ENCODE results near the gene MRNIP. TPM values are rescaled to one million over a fixed set of nuclear protein-coding genes. Genes with fewer than 3 reads are reported as not detected.

Gene MRNIP
- total and polyA plus RNA-seq, 3 experiments from 2014 or later: 17.7 to 27.2 (median 23.9) TPM

DNA sequence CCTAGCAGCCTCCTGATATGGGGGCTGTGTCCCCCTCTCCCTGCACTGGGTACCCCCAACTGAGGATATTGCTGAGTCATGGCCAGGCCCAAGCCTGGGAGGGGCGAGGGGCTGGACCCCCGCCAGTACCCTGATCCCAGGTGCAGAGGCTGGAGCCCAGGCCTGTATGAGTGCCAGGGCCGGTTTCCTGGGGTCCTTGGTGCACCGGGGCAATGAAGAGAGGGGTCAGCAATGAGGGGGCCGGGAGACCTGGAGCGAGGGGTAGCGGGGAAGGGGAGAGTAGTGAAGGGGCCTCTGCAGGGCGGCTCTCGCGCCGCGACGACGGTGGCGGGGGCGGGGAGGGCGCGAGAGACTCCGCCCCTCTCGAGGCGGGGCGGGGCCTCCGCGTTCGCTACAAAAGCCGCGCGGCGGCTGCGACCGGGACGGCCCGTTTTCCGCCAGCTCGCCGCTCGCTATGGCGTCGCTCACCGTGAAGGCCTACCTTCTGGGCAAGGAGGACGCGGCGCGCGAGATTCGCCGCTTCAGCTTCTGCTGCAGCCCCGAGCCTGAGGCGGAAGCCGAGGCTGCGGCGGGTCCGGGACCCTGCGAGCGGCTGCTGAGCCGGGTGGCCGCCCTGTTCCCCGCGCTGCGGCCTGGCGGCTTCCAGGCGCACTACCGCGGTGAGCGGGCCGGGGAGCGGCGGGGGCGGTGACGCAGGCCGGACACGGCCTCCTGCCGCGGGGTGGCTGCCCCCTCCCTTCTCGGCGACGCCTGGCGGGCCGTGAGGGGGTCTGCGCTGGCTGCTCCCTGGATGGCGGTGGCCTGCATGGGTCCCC, 37.9 kb downstream of the MRNIP start, which contains the start of gene SQSTM1:
TSS of gene SQSTM1 (plus strand) at position 423 of the 815 bp plus-strand sequence. CDS start at position 455, 32 bp downstream.
- Histone ChIP-seq H3K27ac (ENCODE audit: low read depth, low read length) (peak within 1 kb of the TSS; percentile 96), H3K4me1 (ENCODE audit: insufficient read depth, low read length) (peaks cover 36% of the 10 kb centered on the region), H3K36me3 (ENCODE audit: insufficient read depth, low read length) (peaks cover 19% of the 10 kb centered on the region), H3K4me3 (ENCODE audit: low read length) (peak within 1 kb of the TSS; percentile 83), H3K27me3 (ENCODE audit: insufficient read depth, low read length, poor library complexity, severe bottlenecking) (no peaks in the 10 kb centered on the region), H3K9me3 (ENCODE audit: low read length) (no peaks in the 10 kb centered on the region)
- ChIA-PET POLR2A (interaction anchor here (0.6 to 3.2 kb wide), 9 partner anchors 9 to 199 kb away, joined by 3 to 13 read pairs (median 3); partner anchors contain the start of genes HNRNPH1, LTC4S and MRNIP), CTCF (interaction anchor here (1.1 to 2.8 kb wide), 3 partner anchors 19 to 88 kb away, joined by 3 to 21 read pairs (median 6); partner anchors contain the start of gene TBC1D9B)
- DNase-seq: peak; percentile 72 to 86 (median 79)
- peaks cover 4 to 44% (median 5%) of the 10 kb centered on the region in 3 donors for H3K36me3 Mint-ChIP-seq
- H3K9me3 Mint-ChIP-seq: peaks cover 0 to 4% (median 0%) of the 10 kb centered on the region in 5 donors
- H3K4me3 Mint-ChIP-seq: peak within 1 kb of the TSS; percentile 94 to 99 (median 98)
- peak within 1 kb of the TSS; percentile 93 to 100 (median 98) for H3K27ac Mint-ChIP-seq
- peaks cover 42 to 70% (median 44%) of the 10 kb centered on the region in 3 donors for H3K4me1 Mint-ChIP-seq
- peaks cover 0 to 8% of the 10 kb centered on the region in 2 donors for H3K27me3 Mint-ChIP-seq

DNA sequence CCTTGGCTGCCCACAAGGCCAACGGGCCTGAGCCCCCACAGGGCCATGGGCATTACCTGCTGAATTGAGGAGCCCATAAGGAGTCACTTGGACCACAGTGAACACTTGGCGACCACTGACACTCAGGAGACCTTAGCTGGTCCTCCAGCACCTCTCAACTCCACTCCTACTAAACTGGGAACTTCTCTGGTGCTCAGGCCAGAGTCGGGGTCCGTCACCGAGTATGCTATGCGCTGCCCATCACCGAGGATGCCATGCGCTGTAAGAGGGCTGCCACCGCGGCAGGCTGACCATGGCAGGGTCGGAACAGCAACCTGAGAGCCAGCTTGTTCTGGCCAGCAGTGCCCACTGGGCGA, 38.5 kb downstream of the MRNIP start:
- no peaks in the 10 kb centered on the region for H3K27me3 ChIP-seq (ENCODE audit: insufficient read depth, low read length, poor library complexity, severe bottlenecking)
- peaks cover 0 to 8% of the 10 kb centered on the region in 2 donors for H3K27me3 Mint-ChIP-seq
- H3K4me1 Mint-ChIP-seq: peaks cover 43 to 66% (median 44%) of the 10 kb centered on the region in 3 donors
- CTCF ChIA-PET: interaction anchor here (1.1 to 2.8 kb wide), 5 partner anchors 18 to 197 kb away, joined by 3 to 21 read pairs (median 4); partner anchors contain the start of genes HNRNPH1 and TBC1D9B
- no peaks in the 10 kb centered on the region for H3K9me3 ChIP-seq (ENCODE audit: low read length)
- peaks cover 13% of the 10 kb centered on the region for H3K36me3 ChIP-seq (ENCODE audit: insufficient read depth, low read length)
- peak overlapping the region; percentile 83 for H3K4me3 ChIP-seq (ENCODE audit: low read length)
- POLR2A ChIA-PET: interaction anchor here (0.6 to 3.2 kb wide), 11 partner anchors 9 to 198 kb away, joined by 3 to 13 read pairs (median 4); partner anchors contain the start of genes HNRNPH1, LTC4S and MRNIP
- no peak for DNase-seq
- peaks cover 4 to 38% (median 5%) of the 10 kb centered on the region in 3 donors for H3K36me3 Mint-ChIP-seq
- H3K27ac Mint-ChIP-seq: peak overlapping the region; percentile 89 to 98 (median 96)
- H3K9me3 Mint-ChIP-seq: peaks cover 0 to 4% (median 0%) of the 10 kb centered on the region in 5 donors
- peaks cover 36% of the 10 kb centered on the region for H3K4me1 ChIP-seq (ENCODE audit: insufficient read depth, low read length)
- H3K4me3 Mint-ChIP-seq: peak overlapping the region; percentile 77 to 94 (median 86)
- H3K27ac ChIP-seq (ENCODE audit: low read depth, low read length): peak overlapping the region; percentile 96

DNA sequence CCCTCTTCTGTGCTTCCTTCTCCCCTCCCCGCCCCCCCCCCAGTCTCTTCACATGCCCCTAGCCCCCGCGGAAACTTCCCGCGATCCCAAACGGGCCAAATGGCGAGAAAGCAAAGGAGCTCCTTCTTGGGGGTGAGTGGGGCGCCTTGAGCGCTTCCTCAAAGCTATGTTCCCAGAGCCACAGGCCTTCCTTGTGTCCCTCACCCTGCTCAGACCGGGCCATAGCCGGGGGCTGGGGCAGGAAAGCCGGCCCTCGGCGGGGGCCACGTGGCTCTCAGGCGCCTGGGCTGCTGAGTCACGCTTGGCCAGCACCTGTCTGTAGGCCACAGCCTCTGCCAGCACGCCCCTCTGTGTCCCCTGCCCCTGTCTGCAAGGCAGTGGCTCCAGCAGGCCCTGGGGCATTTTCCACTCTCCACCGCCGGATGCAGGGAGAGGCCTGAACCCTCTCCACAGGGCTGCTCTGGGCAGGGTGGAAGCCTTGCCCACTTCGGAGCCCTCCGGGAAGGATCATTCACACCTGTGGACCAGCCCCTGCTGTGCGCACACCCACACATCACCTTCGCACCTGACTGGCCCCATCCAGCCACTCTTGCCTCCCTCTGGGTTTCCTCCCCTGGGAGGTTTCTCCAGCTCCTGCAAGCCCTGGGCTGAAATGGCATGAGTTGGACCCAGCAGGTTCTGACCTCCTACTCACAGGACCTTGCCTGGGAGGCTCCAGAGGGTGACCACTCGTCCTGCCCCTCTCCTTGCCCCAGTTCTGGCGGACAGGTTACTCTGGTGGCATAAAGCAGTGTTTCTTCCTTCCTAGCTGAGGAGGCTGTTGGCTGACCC, 39.1 kb downstream of the MRNIP start:
- Mint-ChIP-seq H3K4me1 (peaks cover 40 to 60% (median 40%) of the 10 kb centered on the region in 3 donors), H3K27ac (peak overlapping the region; percentile 89 to 98 (median 96)), H3K4me3 (peak overlapping the region; percentile 77 to 94 (median 86)), H3K9me3 (peaks cover 0 to 4% (median 0%) of the 10 kb centered on the region in 5 donors), H3K27me3 (peaks cover 0 to 8% of the 10 kb centered on the region in 2 donors), H3K36me3 (peaks cover under 1 to 33% (median 2%) of the 10 kb centered on the region in 3 donors)
- H3K4me3 ChIP-seq (ENCODE audit: low read length): peak overlapping the region; percentile 43
- peak overlapping the region; percentile 96 for H3K27ac ChIP-seq (ENCODE audit: low read depth, low read length)
- H3K4me1 ChIP-seq (ENCODE audit: insufficient read depth, low read length): peaks cover 36% of the 10 kb centered on the region
- ChIA-PET POLR2A (interaction anchor here (0.6 to 3.2 kb wide), 11 partner anchors 8 to 198 kb away, joined by 3 to 13 read pairs (median 4); partner anchors contain the start of genes HNRNPH1, LTC4S and MRNIP), CTCF (interaction anchor here (1.3 to 2.8 kb wide), 5 partner anchors 16 to 196 kb away, joined by 3 to 21 read pairs (median 4); partner anchors contain the start of genes HNRNPH1 and TBC1D9B)
- peaks cover 7% of the 10 kb centered on the region for H3K36me3 ChIP-seq (ENCODE audit: insufficient read depth, low read length)
- no peaks in the 10 kb centered on the region for H3K27me3 ChIP-seq (ENCODE audit: insufficient read depth, low read length, poor library complexity, severe bottlenecking)
- peak in 4 of 5 donors; percentile 36 to 68 (median 47) for DNase-seq
- no peaks in the 10 kb centered on the region for H3K9me3 ChIP-seq (ENCODE audit: low read length)

DNA sequence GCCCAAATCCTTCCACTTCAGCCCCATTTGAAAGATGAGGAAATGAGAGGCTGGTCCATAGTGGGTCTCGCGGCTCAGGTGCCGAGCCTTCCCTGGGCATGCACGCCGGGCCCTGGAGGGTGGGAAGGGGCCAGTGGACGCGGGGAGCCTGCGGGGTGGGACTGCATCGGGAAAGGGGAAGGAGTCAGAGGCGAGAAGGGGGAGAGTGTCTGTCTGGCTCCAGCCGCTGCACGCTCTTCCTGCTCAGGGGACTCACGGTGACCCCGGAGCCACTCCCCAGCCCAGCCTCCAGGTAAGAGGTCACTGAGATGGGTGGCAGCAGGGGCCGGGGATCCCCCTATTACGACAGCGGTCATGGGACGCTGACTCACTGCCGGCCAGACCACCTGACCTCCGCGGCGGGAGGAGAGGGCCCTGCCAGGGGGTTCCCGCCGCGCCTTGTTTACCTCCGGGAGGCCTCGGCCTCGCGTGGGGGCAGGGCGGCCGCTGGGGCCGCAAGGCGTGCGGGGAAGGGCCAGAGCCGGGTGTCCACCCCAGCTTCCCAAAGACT, 39.8 kb downstream of the MRNIP start:
- CTCF ChIA-PET: interaction anchor here (1.1 to 2.8 kb wide), 5 partner anchors 15 to 207 kb away, joined by 3 to 21 read pairs (median 4); partner anchors contain the start of gene HNRNPH1

DNA sequence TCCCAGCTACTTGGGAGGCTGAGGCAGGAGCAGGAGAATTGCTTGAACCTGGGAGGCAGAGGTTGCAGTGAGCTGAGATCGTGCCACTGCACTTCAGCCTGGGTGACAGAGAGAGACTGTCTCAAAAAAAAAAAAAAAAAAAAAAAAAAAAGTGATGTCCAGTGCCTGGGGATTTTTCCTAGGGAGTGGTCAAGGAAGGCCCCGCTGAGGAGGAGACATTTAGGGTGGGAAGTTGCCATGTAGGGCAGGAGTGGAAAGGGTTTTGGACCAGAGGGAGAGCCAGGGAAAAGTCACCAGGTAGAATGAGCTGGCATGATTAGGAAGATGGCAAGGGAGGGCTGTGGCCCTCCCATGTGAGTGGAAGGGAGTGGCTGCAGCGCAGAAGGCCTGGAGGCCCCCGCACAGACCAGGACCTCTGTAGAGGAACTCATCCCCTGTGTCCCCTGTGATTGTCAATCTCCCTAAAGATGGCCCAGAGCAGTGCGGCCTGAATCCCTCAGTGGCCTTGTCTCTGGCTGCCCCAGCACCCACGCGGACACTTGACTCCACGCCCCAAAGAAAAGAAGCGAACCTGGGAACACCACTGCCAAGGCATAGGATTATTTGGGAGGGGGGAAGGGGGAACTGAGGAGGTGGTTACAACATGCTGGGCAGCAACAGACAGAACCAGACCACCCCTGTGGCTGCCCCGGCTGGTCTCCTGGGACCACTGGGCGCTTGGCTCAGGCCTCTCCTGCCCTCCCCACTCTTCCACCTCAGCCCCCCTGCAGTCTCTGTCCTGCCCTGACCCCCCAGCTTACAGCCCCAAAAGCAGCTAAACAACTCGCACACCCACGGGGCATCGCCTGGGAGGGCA, 40.5 kb downstream of the MRNIP start:
- CTCF ChIA-PET: interaction anchor here (1.1 to 2.8 kb wide), 3 partner anchors 15 to 207 kb away, joined by 3 to 21 read pairs (median 3); no protein-coding TSS in a partner anchor
- Histone ChIP-seq H3K4me1 (ENCODE audit: insufficient read depth, low read length) (peaks cover 36% of the 10 kb centered on the region), H3K36me3 (ENCODE audit: insufficient read depth, low read length) (no peaks in the 10 kb centered on the region), H3K4me3 (ENCODE audit: low read length) (peak overlapping the region; percentile 43), H3K27me3 (ENCODE audit: insufficient read depth, low read length, poor library complexity, severe bottlenecking) (no peaks in the 10 kb centered on the region), H3K9me3 (ENCODE audit: low read length) (no peaks in the 10 kb centered on the region), H3K27ac (ENCODE audit: low read depth, low read length) (peak overlapping the region; percentile 96)
- peak overlapping the region; percentile 32 to 94 (median 84) for H3K4me3 Mint-ChIP-seq
- H3K27ac Mint-ChIP-seq: peak overlapping the region; percentile 89 to 98 (median 94)
- POLR2A ChIA-PET: interaction anchor here (2.9 kb wide), 1 partner anchor 12 kb away, joined by 12 read pairs; no protein-coding TSS in a partner anchor
- H3K4me1 Mint-ChIP-seq: peaks cover 34 to 53% (median 37%) of the 10 kb centered on the region in 3 donors
- peaks cover 0 to 28% (median 4%) of the 10 kb centered on the region in 3 donors for H3K36me3 Mint-ChIP-seq
- peaks cover 0 to 8% of the 10 kb centered on the region in 2 donors for H3K27me3 Mint-ChIP-seq
- H3K9me3 Mint-ChIP-seq: peaks cover 0 to 4% (median 0%) of the 10 kb centered on the region in 5 donors
- no peak for DNase-seq

More for the DNA sequence above, 39.8 kb downstream of the MRNIP start:
- H3K4me3 ChIP-seq (ENCODE audit: low read length): peak overlapping the region; percentile 43
- no peaks in the 10 kb centered on the region for H3K36me3 ChIP-seq (ENCODE audit: insufficient read depth, low read length)
- Mint-ChIP-seq H3K27ac (peak overlapping the region; percentile 86 to 98 (median 94)), H3K36me3 (peaks cover 0 to 32% (median 2%) of the 10 kb centered on the region in 3 donors), H3K9me3 (peaks cover 0 to 4% (median 0%) of the 10 kb centered on the region in 5 donors), H3K4me3 (peak overlapping the region; percentile 77 to 94 (median 84)), H3K27me3 (peaks cover 0 to 8% of the 10 kb centered on the region in 2 donors), H3K4me1 (peaks cover 39 to 58% (median 39%) of the 10 kb centered on the region in 3 donors)
- H3K27ac ChIP-seq (ENCODE audit: low read depth, low read length): peak overlapping the region; percentile 96
- peak; percentile 74 to 95 (median 89) for DNase-seq
- POLR2A ChIA-PET: interaction anchor here (0.7 to 2.9 kb wide), 7 partner anchors 13 to 195 kb away, joined by 3 to 12 read pairs (median 4); partner anchors contain the start of genes HNRNPH1, LTC4S and MRNIP
- H3K4me1 ChIP-seq (ENCODE audit: insufficient read depth, low read length): peaks cover 36% of the 10 kb centered on the region
- H3K9me3 ChIP-seq (ENCODE audit: low read length): no peaks in the 10 kb centered on the region
- no peaks in the 10 kb centered on the region for H3K27me3 ChIP-seq (ENCODE audit: insufficient read depth, low read length, poor library complexity, severe bottlenecking)

DNA sequence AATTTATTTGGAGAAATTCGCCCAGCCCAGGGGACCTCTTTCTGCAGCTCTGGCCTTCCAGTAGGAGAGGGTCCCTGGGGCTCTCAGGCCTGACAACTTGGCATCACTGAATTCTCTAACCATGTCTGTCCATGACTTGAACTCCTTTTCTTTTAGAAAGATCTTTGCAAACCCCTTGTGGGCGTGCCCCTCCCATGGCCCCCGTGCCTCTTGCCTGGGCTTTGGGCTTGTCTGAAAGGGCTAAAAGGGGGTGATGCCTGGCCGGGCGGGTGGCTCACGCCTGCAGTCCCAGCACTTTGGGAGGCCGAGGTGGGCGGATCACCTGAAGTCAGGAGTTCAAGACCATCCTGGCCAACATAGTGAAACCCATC, 41.2 kb downstream of the MRNIP start:
- peaks cover 0 to 8% of the 10 kb centered on the region in 2 donors for H3K27me3 Mint-ChIP-seq
- ChIA-PET POLR2A (no interaction called here), CTCF (interaction anchor here (1.1 to 1.6 kb wide), 2 partner anchors 14 to 206 kb away, joined by 3 read pairs; no protein-coding TSS in a partner anchor)
- no peaks in the 10 kb centered on the region for H3K27me3 ChIP-seq (ENCODE audit: insufficient read depth, low read length, poor library complexity, severe bottlenecking)
- peaks cover 0 to 4% (median 0%) of the 10 kb centered on the region in 5 donors for H3K9me3 Mint-ChIP-seq
- no peaks in the 10 kb centered on the region for H3K9me3 ChIP-seq (ENCODE audit: low read length)
- H3K4me1 Mint-ChIP-seq: peaks cover 27 to 46% (median 31%) of the 10 kb centered on the region in 3 donors
- no peak overlapping the region for H3K27ac ChIP-seq (ENCODE audit: low read depth, low read length)
- H3K4me3 Mint-ChIP-seq: peak overlapping the region; percentile 23 to 94 (median 84)
- no peak overlapping the region for H3K4me3 ChIP-seq (ENCODE audit: low read length)
- no peak for DNase-seq
- no peaks in the 10 kb centered on the region for H3K36me3 ChIP-seq (ENCODE audit: insufficient read depth, low read length)
- peak overlapping the region in 5 of 8 donors; percentile 15 to 98 (median 96) for H3K27ac Mint-ChIP-seq
- H3K36me3 Mint-ChIP-seq: peaks cover 0 to 27% (median 6%) of the 10 kb centered on the region in 3 donors
- peaks cover 30% of the 10 kb centered on the region for H3K4me1 ChIP-seq (ENCODE audit: insufficient read depth, low read length)

Data from CD8-positive, alpha-beta memory T cell (primary cell).